GM12878 (cell line): ENCODE results near the gene SPINK4. TPM values are rescaled to one million over a fixed set of nuclear protein-coding genes. Genes with fewer than 3 reads are reported as not detected.

Source experiments
- polyA plus RNA-seq, 11 experiments: library from polyadenylated mRNA; depleted of rRNA in 4 of 11; unstranded in 6 of 11; stranded (reverse) in 5 of 11; fragments of >200 nt; fragmentation: Nextera tagmentation in 4 of 11; fragmentation: Illumina TruSeq in 1 of 11; extraction: Ambion mirVana in 4 of 11; extraction: Trizol in 1 of 11; gene quantifications; 1 replicate in 1 of 11; 2 replicates in 10 of 11; pipeline versions ENCODE4 v1.2.1 to v1.2.3, GENCODE V29; 2011 to 2016; ENCODE audit warnings: inconsistent platforms in 2 of 11, missing spikeins in 2 of 11, low read depth in 1 of 11
- total RNA-seq, 4 experiments: library from RNA; depleted of rRNA in 3 of 4; stranded (reverse); fragments of >200 nt in 3 of 4; fragmentation: Illumina TruSeq in 1 of 4; extraction: Trizol in 1 of 4; gene quantifications; 2 replicates each; pipeline versions ENCODE4 v1.2.1 to v1.2.3, GENCODE V29; 2013 to 2021

The SPINK4 gene
- total and polyA plus RNA-seq, 10 of the 15 experiments (the other 5 are each of a cell fraction or from before 2014, with no cell fraction given), result not detected

Other genes with a start within 250 kb of the SPINK4 start
Only the 7 nearest of the 10 such genes appear.
- 22.8 and 26.6 TPM in 2 replicates for gene SMU1, start 163.5 kb upstream of the SPINK4 start, total RNA-seq (2014; rRNA removed)
- gene SMU1, start 163.5 kb upstream of the SPINK4 start, total RNA-seq (2014; rRNA removed; fragmentation: Illumina TruSeq; extraction: Trizol), result 33.4 and 34.6 TPM in 2 replicates
- gene SMU1, start 163.5 kb upstream of the SPINK4 start, total RNA-seq (2021), result 19.7 and 20.4 TPM in 2 replicates
- gene SMU1, start 163.5 kb upstream of the SPINK4 start, polyA plus RNA-seq (2011; rRNA removed), result 21.1 and 27.5 TPM in 2 replicates
- 22.2 and 26.0 TPM in 2 replicates for gene SMU1, start 163.5 kb upstream of the SPINK4 start, polyA plus RNA-seq (2014; fragmentation: Illumina TruSeq; extraction: Trizol)
- gene SMU1, start 163.5 kb upstream of the SPINK4 start, polyA plus RNA-seq (2014; fragmentation: Nextera tagmentation; extraction: Ambion mirVana), result 10 to 100 TPM; 18.5 to 20.7 TPM
- gene SMU1, start 163.5 kb upstream of the SPINK4 start, polyA plus RNA-seq (2014; rRNA removed), result 16.5 and 20.0 TPM in 2 replicates
- 10 to 100 TPM; 20.2 to 22.0 TPM for gene SMU1, start 163.5 kb upstream of the SPINK4 start, polyA plus RNA-seq (2016; fragmentation: Nextera tagmentation; extraction: Ambion mirVana)
- 23.4 and 24.2 TPM in 2 replicates for gene B4GALT1, start 72.8 kb upstream of the SPINK4 start, total RNA-seq (2014; rRNA removed)
- 12.7 and 15.3 TPM in 2 replicates for gene B4GALT1, start 72.8 kb upstream of the SPINK4 start, total RNA-seq (2014; rRNA removed; fragmentation: Illumina TruSeq; extraction: Trizol)
- gene B4GALT1, start 72.8 kb upstream of the SPINK4 start, total RNA-seq (2021), result 77.5 and 79.0 TPM in 2 replicates
- 29.6 and 36.5 TPM in 2 replicates for gene B4GALT1, start 72.8 kb upstream of the SPINK4 start, polyA plus RNA-seq (2011; rRNA removed)
- 66.7 and 68.8 TPM in 2 replicates for gene B4GALT1, start 72.8 kb upstream of the SPINK4 start, polyA plus RNA-seq (2014; fragmentation: Illumina TruSeq; extraction: Trizol)
- 10 to 100 TPM; 22.4 to 23.3 TPM for gene B4GALT1, start 72.8 kb upstream of the SPINK4 start, polyA plus RNA-seq (2014; fragmentation: Nextera tagmentation; extraction: Ambion mirVana)
- gene B4GALT1, start 72.8 kb upstream of the SPINK4 start, polyA plus RNA-seq (2014; rRNA removed), result 42.6 and 45.5 TPM in 2 replicates
- 10 to 100 TPM; 50.2 to 50.8 TPM for gene B4GALT1, start 72.8 kb upstream of the SPINK4 start, polyA plus RNA-seq (2016; fragmentation: Nextera tagmentation; extraction: Ambion mirVana)
- gene BAG1, start 24.5 kb downstream of the SPINK4 start, total RNA-seq (2014; rRNA removed), result 46.3 and 50.0 TPM in 2 replicates
- gene BAG1, start 24.5 kb downstream of the SPINK4 start, total RNA-seq (2014; rRNA removed; fragmentation: Illumina TruSeq; extraction: Trizol), result 67.9 and 72.1 TPM in 2 replicates
- gene BAG1, start 24.5 kb downstream of the SPINK4 start, total RNA-seq (2021), result 120 and 121 TPM in 2 replicates
- gene BAG1, start 24.5 kb downstream of the SPINK4 start, polyA plus RNA-seq (2011; rRNA removed), result 43.9 and 54.3 TPM in 2 replicates
- gene BAG1, start 24.5 kb downstream of the SPINK4 start, polyA plus RNA-seq (2014; fragmentation: Illumina TruSeq; extraction: Trizol), result 60.8 and 65.6 TPM in 2 replicates
- gene BAG1, start 24.5 kb downstream of the SPINK4 start, polyA plus RNA-seq (2014; fragmentation: Nextera tagmentation; extraction: Ambion mirVana), result 10 to 100 TPM; 11.6 to 43.8 TPM
- 107 and 115 TPM in 2 replicates for gene BAG1, start 24.5 kb downstream of the SPINK4 start, polyA plus RNA-seq (2014; rRNA removed)
- 100 to 1,000 TPM; 120 to 135 TPM for gene BAG1, start 24.5 kb downstream of the SPINK4 start, polyA plus RNA-seq (2016; fragmentation: Nextera tagmentation; extraction: Ambion mirVana)
- gene CHMP5, start 24.9 kb downstream of the SPINK4 start, total RNA-seq (2014; rRNA removed), result 40.3 and 55.7 TPM in 2 replicates
- 68.7 and 75.7 TPM in 2 replicates for gene CHMP5, start 24.9 kb downstream of the SPINK4 start, total RNA-seq (2014; rRNA removed; fragmentation: Illumina TruSeq; extraction: Trizol)
- 50.6 and 56.7 TPM in 2 replicates for gene CHMP5, start 24.9 kb downstream of the SPINK4 start, total RNA-seq (2021)
- 179 and 312 TPM in 2 replicates for gene CHMP5, start 24.9 kb downstream of the SPINK4 start, polyA plus RNA-seq (2011; rRNA removed)
- gene CHMP5, start 24.9 kb downstream of the SPINK4 start, polyA plus RNA-seq (2014; fragmentation: Illumina TruSeq; extraction: Trizol), result 79.0 and 91.5 TPM in 2 replicates
- gene CHMP5, start 24.9 kb downstream of the SPINK4 start, polyA plus RNA-seq (2014; fragmentation: Nextera tagmentation; extraction: Ambion mirVana), result 100 to 1,000 TPM; 121 to 152 TPM
- gene CHMP5, start 24.9 kb downstream of the SPINK4 start, polyA plus RNA-seq (2014; rRNA removed), result 41.8 and 65.1 TPM in 2 replicates
- gene CHMP5, start 24.9 kb downstream of the SPINK4 start, polyA plus RNA-seq (2016; fragmentation: Nextera tagmentation; extraction: Ambion mirVana), result 10 to 100 TPM; 78.3 to 83.8 TPM
- 31.7 and 33.0 TPM in 2 replicates for gene NFX1, start 50.3 kb downstream of the SPINK4 start, total RNA-seq (2014; rRNA removed)
- 32.4 and 33.8 TPM in 2 replicates for gene NFX1, start 50.3 kb downstream of the SPINK4 start, total RNA-seq (2014; rRNA removed; fragmentation: Illumina TruSeq; extraction: Trizol)
- 32.6 and 37.7 TPM in 2 replicates for gene NFX1, start 50.3 kb downstream of the SPINK4 start, total RNA-seq (2021)
- gene NFX1, start 50.3 kb downstream of the SPINK4 start, polyA plus RNA-seq (2011; rRNA removed), result 43.6 and 44.2 TPM in 2 replicates
- 44.4 and 46.0 TPM in 2 replicates for gene NFX1, start 50.3 kb downstream of the SPINK4 start, polyA plus RNA-seq (2014; fragmentation: Illumina TruSeq; extraction: Trizol)
- 10 to 100 TPM; 11.9 to 18.6 TPM for gene NFX1, start 50.3 kb downstream of the SPINK4 start, polyA plus RNA-seq (2014; fragmentation: Nextera tagmentation; extraction: Ambion mirVana)
- 33.0 and 34.6 TPM in 2 replicates for gene NFX1, start 50.3 kb downstream of the SPINK4 start, polyA plus RNA-seq (2014; rRNA removed)
- gene NFX1, start 50.3 kb downstream of the SPINK4 start, polyA plus RNA-seq (2016; fragmentation: Nextera tagmentation; extraction: Ambion mirVana), result 10 to 100 TPM; 42.6 to 45.1 TPM
- gene AQP7, start 162.4 kb downstream of the SPINK4 start, total RNA-seq (2014; rRNA removed), result not detected in 2 replicates
- not detected in 2 replicates for gene AQP7, start 162.4 kb downstream of the SPINK4 start, total RNA-seq (2014; rRNA removed; fragmentation: Illumina TruSeq; extraction: Trizol)
- gene AQP7, start 162.4 kb downstream of the SPINK4 start, total RNA-seq (2021), result not detected in 2 replicates
- gene AQP7, start 162.4 kb downstream of the SPINK4 start, polyA plus RNA-seq (2011; rRNA removed), result 0.04 and 0.06 TPM in 2 replicates
- gene AQP7, start 162.4 kb downstream of the SPINK4 start, polyA plus RNA-seq (2014; fragmentation: Illumina TruSeq; extraction: Trizol), result not detected in 2 replicates
- under 1 TPM in 1 of 2 experiments, not detected in 1; 0.18 TPM for gene AQP7, start 162.4 kb downstream of the SPINK4 start, polyA plus RNA-seq (2014; fragmentation: Nextera tagmentation; extraction: Ambion mirVana)
- 0.04 TPM in 1 of 2 replicates, not detected in the other for gene AQP7, start 162.4 kb downstream of the SPINK4 start, polyA plus RNA-seq (2014; rRNA removed)
- not detected for gene AQP7, start 162.4 kb downstream of the SPINK4 start, polyA plus RNA-seq (2016; fragmentation: Nextera tagmentation; extraction: Ambion mirVana)
- 3.1 and 6.5 TPM in 2 replicates for gene AQP3, start 207.4 kb downstream of the SPINK4 start, total RNA-seq (2014; rRNA removed)
- 2.0 and 3.0 TPM in 2 replicates for gene AQP3, start 207.4 kb downstream of the SPINK4 start, total RNA-seq (2014; rRNA removed; fragmentation: Illumina TruSeq; extraction: Trizol)
- 3.4 and 4.8 TPM in 2 replicates for gene AQP3, start 207.4 kb downstream of the SPINK4 start, total RNA-seq (2021)
- 4.1 and 5.5 TPM in 2 replicates for gene AQP3, start 207.4 kb downstream of the SPINK4 start, polyA plus RNA-seq (2011; rRNA removed)
- gene AQP3, start 207.4 kb downstream of the SPINK4 start, polyA plus RNA-seq (2014; fragmentation: Illumina TruSeq; extraction: Trizol), result 0.95 and 2.6 TPM in 2 replicates
- gene AQP3, start 207.4 kb downstream of the SPINK4 start, polyA plus RNA-seq (2014; fragmentation: Nextera tagmentation; extraction: Ambion mirVana), result under 1 TPM; 0.60 to 0.71 TPM
- gene AQP3, start 207.4 kb downstream of the SPINK4 start, polyA plus RNA-seq (2014; rRNA removed), result 4.2 and 6.9 TPM in 2 replicates
- 10 to 100 TPM; 11.2 to 11.8 TPM for gene AQP3, start 207.4 kb downstream of the SPINK4 start, polyA plus RNA-seq (2016; fragmentation: Nextera tagmentation; extraction: Ambion mirVana)